BE2C (cell line): ENCODE measurements around the gene GOLT1A.

Source experiments
- DNase-seq: peaks from one replicate; pipeline ENCODE4 v3.0.0-alpha.2; 2020
- H3K27me3 ChIP-seq: fragments of 250-450 bp; sonication (Bioruptor Pico); 2 replicates; pipeline ENCODE4 v1.5.1; 2020; ENCODE audit warnings: mild to moderate bottlenecking
- H3K36me3 ChIP-seq: fragments of 250-450 bp; sonication (Bioruptor Pico); 2 replicates; pipeline ENCODE4 v1.5.1; 2020; ENCODE audit warnings: mild to moderate bottlenecking
- H3K4me1 ChIP-seq: fragments of 250-450 bp; sonication (Bioruptor Pico); 2 replicates; pipeline ENCODE4 v1.5.1; 2020
- H3K4me3 ChIP-seq: 2 replicates; pipeline ENCODE4 v1.5.1; 2011; ENCODE audit warnings: low read depth, low read length
- H3K9me3 ChIP-seq: fragments of 250-450 bp; sonication (Bioruptor Pico); 2 replicates; pipeline ENCODE4 v1.5.1; 2020
- TF ChIP-seq, protein P1 (sequence below): IDR thresholded peaks from 2 replicates; pipeline ENCODE4 v1.5.1; 2012; ENCODE audit warnings: mild to moderate bottlenecking, low read depth, low read length

GOLT1A gene

DNA sequence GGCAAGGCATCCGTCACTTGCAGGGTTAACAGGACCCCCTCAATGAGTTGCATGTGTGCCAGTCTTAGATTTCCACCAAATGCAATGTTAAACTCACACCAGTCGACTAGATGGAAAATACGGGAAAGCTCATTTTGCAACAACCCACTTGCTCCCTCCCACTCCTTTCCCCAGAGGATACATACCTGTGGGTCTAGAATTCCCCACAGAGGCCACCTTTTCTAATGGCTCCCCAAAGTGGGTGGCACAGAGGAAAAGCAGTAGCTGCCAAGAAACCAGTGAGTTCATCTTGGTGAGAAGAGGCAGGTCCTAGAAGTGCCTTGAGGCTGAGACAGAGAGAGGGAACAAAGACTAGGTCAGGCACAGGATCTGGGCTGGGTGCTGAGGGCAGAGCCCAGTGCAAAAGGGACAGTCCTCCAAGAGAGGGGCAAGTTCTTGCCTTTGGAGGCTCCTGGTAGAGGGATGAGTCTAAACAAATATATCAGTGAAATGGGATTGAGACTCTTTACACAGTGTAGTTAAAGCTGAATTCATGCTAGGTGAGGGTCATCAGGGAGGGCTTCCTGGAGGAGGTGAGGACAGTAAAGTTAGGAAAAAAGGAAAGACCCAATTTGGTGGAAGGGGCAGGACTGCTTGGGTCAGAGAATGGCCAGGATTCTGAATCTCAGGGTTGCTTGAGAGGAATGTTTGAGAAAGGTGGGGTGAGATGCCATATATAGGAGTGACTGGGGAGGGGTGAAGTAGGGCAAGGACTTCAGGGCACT is 21.0 kb downstream of the GOLT1A start:
- H3K9me3 ChIP-seq = no peaks in the 10 kb centered on the region
- H3K36me3 ChIP-seq = no peaks in the 10 kb centered on the region
- no peaks in the 10 kb centered on the region; the same call in none of the 2 replicates for H3K4me1 ChIP-seq
- TF ChIP-seq, protein P1, sequence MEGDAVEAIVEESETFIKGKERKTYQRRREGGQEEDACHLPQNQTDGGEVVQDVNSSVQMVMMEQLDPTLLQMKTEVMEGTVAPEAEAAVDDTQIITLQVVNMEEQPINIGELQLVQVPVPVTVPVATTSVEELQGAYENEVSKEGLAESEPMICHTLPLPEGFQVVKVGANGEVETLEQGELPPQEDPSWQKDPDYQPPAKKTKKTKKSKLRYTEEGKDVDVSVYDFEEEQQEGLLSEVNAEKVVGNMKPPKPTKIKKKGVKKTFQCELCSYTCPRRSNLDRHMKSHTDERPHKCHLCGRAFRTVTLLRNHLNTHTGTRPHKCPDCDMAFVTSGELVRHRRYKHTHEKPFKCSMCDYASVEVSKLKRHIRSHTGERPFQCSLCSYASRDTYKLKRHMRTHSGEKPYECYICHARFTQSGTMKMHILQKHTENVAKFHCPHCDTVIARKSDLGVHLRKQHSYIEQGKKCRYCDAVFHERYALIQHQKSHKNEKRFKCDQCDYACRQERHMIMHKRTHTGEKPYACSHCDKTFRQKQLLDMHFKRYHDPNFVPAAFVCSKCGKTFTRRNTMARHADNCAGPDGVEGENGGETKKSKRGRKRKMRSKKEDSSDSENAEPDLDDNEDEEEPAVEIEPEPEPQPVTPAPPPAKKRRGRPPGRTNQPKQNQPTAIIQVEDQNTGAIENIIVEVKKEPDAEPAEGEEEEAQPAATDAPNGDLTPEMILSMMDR = no peak
- no peak overlapping the region for H3K4me3 ChIP-seq
- no peak for DNase-seq
- H3K27me3 ChIP-seq = peaks cover 25% of the 10 kb centered on the region

DNA sequence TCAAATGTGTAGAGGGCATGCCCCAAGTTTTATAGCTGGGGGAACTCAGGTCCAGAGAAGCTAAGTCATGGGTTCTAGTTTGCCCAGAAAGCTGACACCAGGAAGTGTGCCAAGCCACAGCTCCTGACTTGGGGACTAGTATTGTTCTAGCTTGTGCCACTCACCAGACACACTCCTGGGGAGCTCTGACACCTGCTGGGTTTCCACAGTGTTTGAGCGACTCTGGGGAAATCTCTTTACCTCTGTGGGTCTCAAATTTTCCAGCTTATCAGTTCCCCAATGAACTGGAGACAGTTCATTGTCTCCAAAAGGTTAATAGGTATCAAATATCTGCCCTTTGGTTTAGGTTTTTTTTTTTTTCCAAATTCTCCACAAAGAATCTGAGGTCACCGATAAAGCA is 21.7 kb downstream of the GOLT1A start:
- H3K4me3 ChIP-seq = no peak overlapping the region
- H3K27me3 ChIP-seq = peaks cover 32% of the 10 kb centered on the region
- H3K9me3 ChIP-seq = no peaks in the 10 kb centered on the region
- TF ChIP-seq, protein P1 = no peak
- no peak for DNase-seq
- no peaks in the 10 kb centered on the region; the same call in none of the 2 replicates for H3K4me1 ChIP-seq
- no peaks in the 10 kb centered on the region for H3K36me3 ChIP-seq

DNA sequence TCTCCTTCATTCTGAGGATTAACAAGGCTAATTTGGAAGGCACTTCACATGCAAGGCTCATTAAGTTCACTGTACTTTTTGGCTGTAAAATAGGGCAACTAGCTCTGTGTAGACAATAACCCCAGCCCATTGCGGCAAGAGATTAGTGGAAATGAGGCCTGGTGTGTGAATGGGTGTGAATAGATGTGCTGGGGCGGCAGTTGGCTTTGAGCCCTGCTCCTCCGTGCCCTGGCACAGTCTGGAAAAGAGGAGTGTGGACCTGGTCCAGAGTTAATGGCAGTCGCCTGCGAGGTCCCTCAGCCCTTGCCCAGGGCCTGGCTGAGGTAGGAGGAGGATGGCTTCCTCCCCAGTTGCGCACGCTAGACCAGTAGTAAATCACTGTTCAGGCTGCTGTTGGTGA is 22.3 kb downstream of the GOLT1A start:
- no peaks in the 10 kb centered on the region for H3K9me3 ChIP-seq
- no peaks in the 10 kb centered on the region for H3K36me3 ChIP-seq
- H3K27me3 ChIP-seq = peaks cover 38% of the 10 kb centered on the region
- H3K4me3 ChIP-seq = no peak overlapping the region
- H3K4me1 ChIP-seq = no peaks in the 10 kb centered on the region; the same call in none of the 2 replicates
- no peak for DNase-seq
- TF ChIP-seq, protein P1 = no peak

DNA sequence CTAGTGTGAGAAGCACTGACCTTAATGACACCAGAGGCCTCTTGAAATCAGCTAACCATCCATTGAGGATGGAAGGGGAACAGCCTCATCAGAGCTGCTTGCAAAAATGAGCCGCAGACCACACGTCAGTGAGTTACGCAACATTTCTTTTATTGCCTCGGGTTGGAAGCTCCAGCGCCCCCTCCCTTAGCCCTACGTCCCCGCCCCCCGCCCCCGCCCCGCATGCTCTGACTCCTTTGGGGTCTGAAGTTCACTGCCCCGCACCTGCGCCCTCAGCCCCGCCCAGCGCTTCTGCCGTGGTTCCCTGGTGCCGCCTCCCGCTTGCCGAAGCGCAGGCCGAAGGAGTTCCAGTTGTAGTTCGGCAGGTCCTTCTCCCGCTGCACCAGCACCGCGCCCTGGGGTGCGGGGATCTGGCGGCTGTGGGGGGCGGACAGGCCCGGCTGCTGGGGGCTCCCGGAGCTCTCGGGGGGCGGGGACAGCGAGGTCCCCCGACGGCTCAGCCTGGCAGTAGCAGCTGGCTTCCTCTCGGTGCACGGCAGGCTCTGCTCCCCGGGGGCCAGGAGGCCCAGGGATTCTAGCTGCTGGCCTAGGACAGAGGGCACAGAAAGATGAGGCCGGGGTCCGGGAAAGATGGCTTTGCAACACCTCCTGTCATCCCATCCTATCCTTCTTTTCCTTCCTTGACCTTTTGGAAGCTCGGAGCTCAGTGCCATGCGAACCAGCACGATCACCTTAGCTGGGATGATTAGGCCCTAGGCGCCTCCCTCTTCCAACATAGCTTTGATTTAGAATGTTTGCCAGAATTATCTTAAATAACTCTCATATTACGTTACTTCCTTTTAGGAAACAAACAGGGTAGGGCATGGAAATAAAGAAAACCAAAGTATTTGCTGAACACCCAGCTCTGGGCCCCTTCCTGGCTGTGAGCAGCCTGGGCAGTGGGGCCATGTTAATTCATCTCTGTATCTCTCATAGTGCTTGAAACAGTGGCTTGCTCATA is 23.3 kb downstream of the GOLT1A start:
- H3K9me3 ChIP-seq = no peaks in the 10 kb centered on the region
- H3K36me3 ChIP-seq = no peaks in the 10 kb centered on the region
- DNase-seq = peak; percentile 33
- TF ChIP-seq, protein P1 = no peak
- H3K4me1 ChIP-seq = no peaks in the 10 kb centered on the region; the same call in none of the 2 replicates
- peaks cover 41% of the 10 kb centered on the region for H3K27me3 ChIP-seq
- peak overlapping the region; percentile 37 for H3K4me3 ChIP-seq

DNA sequence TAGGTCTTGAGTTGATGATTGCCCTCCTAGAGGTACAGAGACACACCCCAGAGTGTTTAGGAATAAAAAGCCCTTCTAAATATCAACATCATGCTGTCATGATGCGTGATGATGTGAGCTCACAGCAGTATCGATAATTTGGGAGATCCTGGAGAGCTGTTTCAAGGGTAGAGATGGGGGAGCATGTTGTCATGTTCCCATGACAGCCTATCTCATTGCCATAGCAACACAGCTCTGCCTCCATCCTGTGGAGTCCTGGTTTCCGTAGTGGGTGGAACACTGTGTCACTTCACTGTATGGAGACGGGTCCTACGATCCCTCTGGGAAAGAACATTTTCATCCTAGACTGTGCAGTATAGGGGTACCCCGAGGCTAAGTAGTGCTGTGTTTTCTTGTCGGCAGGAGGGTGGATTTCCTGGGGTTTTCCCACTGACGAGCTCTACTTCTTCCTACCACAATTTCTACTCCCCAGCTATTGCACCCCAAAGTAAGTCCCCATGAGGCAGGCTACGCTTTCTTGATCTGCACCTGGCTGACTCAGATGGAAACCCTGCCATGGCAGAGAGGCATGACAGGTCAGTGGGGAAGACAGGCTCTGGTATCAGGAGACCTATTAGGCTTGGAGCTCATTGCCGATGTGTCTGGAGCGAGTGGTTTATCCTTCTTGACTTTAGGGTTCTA is 24.7 kb downstream of the GOLT1A start:
- H3K36me3 ChIP-seq = no peaks in the 10 kb centered on the region
- TF ChIP-seq, protein P1 = no peak
- H3K27me3 ChIP-seq = peaks cover 41% of the 10 kb centered on the region
- H3K4me1 ChIP-seq = no peaks in the 10 kb centered on the region; the same call in none of the 2 replicates
- DNase-seq = no peak
- no peak overlapping the region for H3K4me3 ChIP-seq
- H3K9me3 ChIP-seq = no peaks in the 10 kb centered on the region
